Measurements from ENCODE around the gene FBXO5. TPM values are rescaled to one million over a fixed set of nuclear protein-coding genes. Genes with fewer than 3 reads are reported as not detected.

Gene FBXO5
- polyA plus RNA-seq, 1 of the 3 experiments (the other 2 are of a cell fraction), result 12.5 TPM

DNA sequence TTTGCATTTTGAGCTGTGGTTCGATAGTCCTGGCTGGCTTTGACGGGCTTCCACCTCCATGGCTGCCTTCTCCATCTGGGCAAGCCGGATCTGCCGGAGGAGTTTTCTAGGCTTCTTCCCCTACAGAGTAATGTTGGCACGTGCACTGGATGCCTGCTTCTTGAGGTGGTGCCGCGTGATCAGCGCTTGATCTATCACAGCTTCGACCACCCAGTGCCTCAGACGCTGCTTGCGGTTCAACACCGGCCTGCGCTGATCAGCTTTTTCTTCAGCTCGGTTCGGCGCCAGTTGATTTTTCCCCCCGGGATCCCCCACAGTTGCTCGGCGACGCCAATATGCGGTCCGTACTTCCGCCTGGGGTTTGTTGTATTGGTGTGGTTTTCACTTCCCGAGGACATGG, 23.5 kb downstream of the FBXO5 start:
- no peaks in the 10 kb centered on the region for H3K27me3 ChIP-seq (ENCODE audit: insufficient read depth)
- no peaks in the 10 kb centered on the region for H3K79me2 ChIP-seq (ENCODE audit: insufficient read depth)
- WGBS (ENCODE audit: low lambda C conversion rate), result 71% methylated on average over 18 of the region's 24 CpGs
- no peak for DNase-seq
- H3K27ac ChIP-seq (ENCODE audit: low read depth in 2 of 2, low read length in 1 of 2), result no peak overlapping the region
- no peak overlapping the region for H3K9ac ChIP-seq
- H3K4me1 ChIP-seq (ENCODE audit: control insufficient read depth in 1 of 2, insufficient read depth in 2 of 2, low read depth in 1 of 2, low read length in 1 of 2), result no peaks in the 10 kb centered on the region
- H4K20me1 ChIP-seq (ENCODE audit: insufficient read depth), result no peaks in the 10 kb centered on the region
- no peak overlapping the region for H2AFZ ChIP-seq (ENCODE audit: low read depth)
- no peaks in the 10 kb centered on the region for H3K9me2 ChIP-seq
- H3K4me2 ChIP-seq, result no peak overlapping the region
- H3K4me3 ChIP-seq (ENCODE audit: low read depth in 2 of 2, low read length in 1 of 2), result no peak overlapping the region
- H3K36me3 ChIP-seq (replicated peaks in 1 of 2; ENCODE audit: control insufficient read depth in 1 of 2, insufficient read depth in 2 of 2, low read length in 1 of 2), result no peaks in the 10 kb centered on the region
- POLR2A ChIA-PET, result no interaction called here
- TF ChIP-seq, protein P1, sequence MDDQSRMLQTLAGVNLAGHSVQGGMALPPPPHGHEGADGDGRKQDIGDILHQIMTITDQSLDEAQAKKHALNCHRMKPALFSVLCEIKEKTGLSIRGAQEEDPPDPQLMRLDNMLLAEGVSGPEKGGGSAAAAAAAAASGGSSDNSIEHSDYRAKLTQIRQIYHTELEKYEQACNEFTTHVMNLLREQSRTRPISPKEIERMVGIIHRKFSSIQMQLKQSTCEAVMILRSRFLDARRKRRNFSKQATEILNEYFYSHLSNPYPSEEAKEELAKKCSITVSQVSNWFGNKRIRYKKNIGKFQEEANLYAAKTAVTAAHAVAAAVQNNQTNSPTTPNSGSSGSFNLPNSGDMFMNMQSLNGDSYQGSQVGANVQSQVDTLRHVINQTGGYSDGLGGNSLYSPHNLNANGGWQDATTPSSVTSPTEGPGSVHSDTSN (IDR thresholded peaks at IDR 0.05), result no peak
- TF ChIP-seq, protein P2, sequence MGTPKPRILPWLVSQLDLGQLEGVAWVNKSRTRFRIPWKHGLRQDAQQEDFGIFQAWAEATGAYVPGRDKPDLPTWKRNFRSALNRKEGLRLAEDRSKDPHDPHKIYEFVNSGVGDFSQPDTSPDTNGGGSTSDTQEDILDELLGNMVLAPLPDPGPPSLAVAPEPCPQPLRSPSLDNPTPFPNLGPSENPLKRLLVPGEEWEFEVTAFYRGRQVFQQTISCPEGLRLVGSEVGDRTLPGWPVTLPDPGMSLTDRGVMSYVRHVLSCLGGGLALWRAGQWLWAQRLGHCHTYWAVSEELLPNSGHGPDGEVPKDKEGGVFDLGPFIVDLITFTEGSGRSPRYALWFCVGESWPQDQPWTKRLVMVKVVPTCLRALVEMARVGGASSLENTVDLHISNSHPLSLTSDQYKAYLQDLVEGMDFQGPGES (IDR thresholded peaks at IDR 0.05; ENCODE audit: low read depth, low read length), result no peak
- no peak for TF ChIP-seq MEF2A (IDR thresholded peaks at IDR 0.05; ENCODE audit: borderline replicate concordance, low read depth)
- no peak for TF ChIP-seq JUND (IDR thresholded peaks at IDR 0.05)
- TF ChIP-seq, protein P3, sequence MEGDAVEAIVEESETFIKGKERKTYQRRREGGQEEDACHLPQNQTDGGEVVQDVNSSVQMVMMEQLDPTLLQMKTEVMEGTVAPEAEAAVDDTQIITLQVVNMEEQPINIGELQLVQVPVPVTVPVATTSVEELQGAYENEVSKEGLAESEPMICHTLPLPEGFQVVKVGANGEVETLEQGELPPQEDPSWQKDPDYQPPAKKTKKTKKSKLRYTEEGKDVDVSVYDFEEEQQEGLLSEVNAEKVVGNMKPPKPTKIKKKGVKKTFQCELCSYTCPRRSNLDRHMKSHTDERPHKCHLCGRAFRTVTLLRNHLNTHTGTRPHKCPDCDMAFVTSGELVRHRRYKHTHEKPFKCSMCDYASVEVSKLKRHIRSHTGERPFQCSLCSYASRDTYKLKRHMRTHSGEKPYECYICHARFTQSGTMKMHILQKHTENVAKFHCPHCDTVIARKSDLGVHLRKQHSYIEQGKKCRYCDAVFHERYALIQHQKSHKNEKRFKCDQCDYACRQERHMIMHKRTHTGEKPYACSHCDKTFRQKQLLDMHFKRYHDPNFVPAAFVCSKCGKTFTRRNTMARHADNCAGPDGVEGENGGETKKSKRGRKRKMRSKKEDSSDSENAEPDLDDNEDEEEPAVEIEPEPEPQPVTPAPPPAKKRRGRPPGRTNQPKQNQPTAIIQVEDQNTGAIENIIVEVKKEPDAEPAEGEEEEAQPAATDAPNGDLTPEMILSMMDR (IDR thresholded peaks at IDR 0.05), result no peak
- TF ChIP-seq FOXJ3 (CRISPR knock-in tag; IDR thresholded peaks at IDR 0.05), result no peak
- no peak for TF ChIP-seq GATA2 (CRISPR knock-in tag; IDR thresholded peaks at IDR 0.05)
- no peak for TF ChIP-seq CHD2 (IDR thresholded peaks at IDR 0.05; ENCODE audit: low read length, partially characterized antibody)
- TF ChIP-seq RCOR1 (IDR thresholded peaks at IDR 0.05; ENCODE audit: low read length), result no peak
- no peak for TF ChIP-seq YY1 (IDR thresholded peaks at IDR 0.05; ENCODE audit: low read depth)
- TF ChIP-seq GABPA (IDR thresholded peaks at IDR 0.05; ENCODE audit: low read depth), result no peak
- no peak for TF ChIP-seq TAF1 (IDR thresholded peaks at IDR 0.05; ENCODE audit: borderline replicate concordance, low read depth, low read length)
- TF ChIP-seq TEAD4 (IDR thresholded peaks at IDR 0.05; ENCODE audit: borderline replicate concordance, insufficient read depth), result no peak
- TF ChIP-seq POLR2AphosphoS5 (IDR thresholded peaks at IDR 0.05; ENCODE audit: low read depth, low read length), result no peak
- TF ChIP-seq SMC3 (IDR thresholded peaks at IDR 0.05; ENCODE audit: low read depth, low read length), result no peak
- no peak for TF ChIP-seq RFX5 (IDR thresholded peaks at IDR 0.05; ENCODE audit: low read length)
- no peaks in the 10 kb centered on the region for H3K9me3 ChIP-seq
- CTCF ChIA-PET, result interaction anchor here (1.0 to 1.5 kb wide), 2 partner anchors 12 to 207 kb away, joined by 3 to 4 read pairs; no protein-coding TSS in a partner anchor
- no peaks in the 10 kb centered on the region for H3F3A ChIP-seq (replicated peaks; ENCODE audit: insufficient read depth)
